HCT116 (cell line): ENCODE measurements around the gene SLC51A. TPM values are rescaled to one million over a fixed set of nuclear protein-coding genes. Genes with fewer than 3 reads are reported as not detected.

Source experiments
- ATAC-seq: fragments of 200-7000 bp; cut with Tn5 transposase; 2 replicates; pipeline ENCODE4 v1.9.1; 2020; ENCODE audit warnings: mild to moderate bottlenecking, moderate library complexity
- BruUV-seq: library from RNA; stranded (reverse); fragments of 400-500 nt; replicated peaks from 2 replicates; lab custom pipeline; 2021; lab: Mats Ljungman, UMichigan
- CTCF ChIA-PET: fragments of 300-600 bp; sonication (Branson Sonifier 250); formaldehyde crosslinking; loops from one replicate; lab custom pipeline; 2021; ENCODE audit warnings: antibody characterized with exemption; lab: Charles Lee
- POLR2A ChIA-PET: fragments of 300-600, 350-600 bp; sonication (Branson Sonifier 250); formaldehyde crosslinking; loops from one replicate; lab custom pipeline; 2021; ENCODE audit warnings: antibody characterized with exemption; lab: Charles Lee
- RAD21 ChIA-PET, 2 experiments: fragments of 300-600 bp; sonication (Branson Sonifier 250); formaldehyde crosslinking; loops; one replicate each; lab custom pipeline; 2023; ENCODE audit warnings: low total read pairs in 2 of 2; ENCODE audit not compliant: uncharacterized antibody in 2 of 2, unreplicated experiment in 2 of 2, low non-redundant PET in 1 of 2; lab: Charles Lee
- DNase-seq: peaks from one replicate; pipeline ENCODE4 v3.0.0-alpha.2; 2010; ENCODE audit warnings: low read depth, low spot score
- H2AFZ ChIP-seq: fragments of 200-600 bp; shearing (Covaris generic), sonication (generic); 2 replicates; pipeline ENCODE4 v1.6.1; 2017; ENCODE audit warnings: low read depth, mixed run types, mixed read lengths, antibody characterized with exemption, low read length; ENCODE audit not compliant: poor library complexity, severe bottlenecking
- H3K27ac ChIP-seq: 2 replicates; pipeline ENCODE4 v1.5.1; 2012; ENCODE audit warnings: low read depth, low read length
- H3K27me3 ChIP-seq: fragments of 200-600 bp; sonication (generic); 2 replicates; pipeline ENCODE4 v1.6.1; 2016; ENCODE audit warnings: mixed run types, low read length, mixed read lengths; ENCODE audit not compliant: insufficient read depth
- H3K36me3 ChIP-seq, 2 experiments: fragments of 200-500 bp in 1 of 2; fragments of 200-600 bp in 1 of 2; sonication (Bioruptor generic) in 1 of 2; sonication (generic) in 1 of 2; 2 replicates each; pipeline versions ENCODE4 v1.5.1 to v1.6.1; 2014 to 2016; ENCODE audit warnings: low read length in 2 of 2, inconsistent platforms in 1 of 2, mixed read lengths in 1 of 2, mixed run types in 1 of 2; ENCODE audit not compliant: insufficient read depth in 2 of 2, control insufficient read depth in 1 of 2
- H3K4me1 ChIP-seq, 2 experiments: fragments of 200-600 bp in 1 of 2; sonication (generic) in 1 of 2; 2 replicates each; pipeline versions ENCODE4 v1.5.1 to v1.6.1; 2012 to 2017; ENCODE audit warnings: low read length in 2 of 2, inconsistent platforms in 1 of 2, mild to moderate bottlenecking in 1 of 2, mixed read lengths in 1 of 2, mixed run types in 1 of 2, moderate library complexity in 1 of 2; ENCODE audit not compliant: insufficient read depth in 2 of 2, control insufficient read depth in 1 of 2
- H3K4me2 ChIP-seq: fragments of 200-600 bp; sonication (generic); 2 replicates; pipeline ENCODE4 v1.6.1; 2017; ENCODE audit warnings: mixed run types, low read length, mixed read lengths
- H3K4me3 ChIP-seq, 2 experiments: fragments of 200-600 bp in 1 of 2; sonication (generic) in 1 of 2; replicated peaks in 1 of 2; 2 replicates each; pipeline ENCODE4 v1.5.1; 2011 to 2016; ENCODE audit warnings: low read length in 2 of 2, control low read depth in 1 of 2, low read depth in 1 of 2, mild to moderate bottlenecking in 1 of 2, mixed read lengths in 1 of 2, mixed run types in 1 of 2
- H3K79me2 ChIP-seq: fragments of 200-600 bp; sonication (generic); 2 replicates; pipeline ENCODE4 v1.6.1; 2017; ENCODE audit warnings: mild to moderate bottlenecking, mixed run types, low read length, moderate library complexity, mixed read lengths; ENCODE audit not compliant: insufficient read depth
- H3K9ac ChIP-seq: fragments of 200-600 bp; sonication (generic); 2 replicates; pipeline ENCODE4 v1.6.1; 2016; ENCODE audit warnings: low read length, mixed read lengths
- H3K9me2 ChIP-seq: fragments of 200-600 bp; sonication (generic), shearing (Covaris generic); 2 replicates; pipeline ENCODE4 v1.6.1; 2017; ENCODE audit warnings: mixed run types, mild to moderate bottlenecking, moderate library complexity; ENCODE audit not compliant: insufficient read depth
- H3K9me3 ChIP-seq, 2 experiments: fragments of 200-500 bp in 1 of 2; fragments of 200-600 bp in 1 of 2; sonication (Bioruptor generic) in 1 of 2; sonication (generic) in 1 of 2; 2 replicates each; pipeline ENCODE4 v1.6.1; 2014 to 2017; ENCODE audit warnings: low read length in 2 of 2, mixed read lengths in 2 of 2, inconsistent platforms in 1 of 2, low read depth in 1 of 2, mild to moderate bottlenecking in 1 of 2, mixed run types in 1 of 2, moderate library complexity in 1 of 2; ENCODE audit not compliant: control insufficient read depth in 1 of 2, insufficient read depth in 1 of 2
- H4K20me1 ChIP-seq: fragments of 200-600 bp; sonication (generic), shearing (Covaris generic); 2 replicates; pipeline ENCODE4 v1.6.1; 2017; ENCODE audit warnings: mixed run types, mild to moderate bottlenecking, moderate library complexity; ENCODE audit not compliant: insufficient read depth
- ATF3 ChIP-seq: IDR thresholded peaks from 2 replicates; pipeline ENCODE4 v1.6.1; 2012
- CBX3 ChIP-seq: IDR thresholded peaks from 2 replicates; pipeline ENCODE4 v1.6.1; 2012; ENCODE audit warnings: low read depth
- ELF1 ChIP-seq: IDR thresholded peaks from 2 replicates; pipeline ENCODE4 v1.6.1; 2012; ENCODE audit warnings: low read depth, borderline replicate concordance
- JUND ChIP-seq: IDR thresholded peaks from 2 replicates; pipeline ENCODE4 v1.6.1; 2012
- MAX ChIP-seq: IDR thresholded peaks from 2 replicates; pipeline ENCODE4 v1.6.1; 2012
- REST ChIP-seq: IDR thresholded peaks from 2 replicates; pipeline ENCODE4 v1.6.1; 2012; ENCODE audit warnings: low read depth
- SP1 ChIP-seq: IDR thresholded peaks from 2 replicates; pipeline ENCODE4 v1.6.1; 2012; ENCODE audit warnings: low read depth
- YY1 ChIP-seq: IDR thresholded peaks from 2 replicates; pipeline ENCODE4 v1.6.1; 2011; ENCODE audit warnings: low read length, low read depth, moderate library complexity, mild to moderate bottlenecking; ENCODE audit not compliant: insufficient replicate concordance; ENCODE audit errors: extremely low read depth
- ZBTB33 ChIP-seq: IDR thresholded peaks from 2 replicates; pipeline ENCODE4 v1.6.1; 2011; ENCODE audit warnings: mild to moderate bottlenecking, low read length, moderate library complexity; ENCODE audit not compliant: insufficient replicate concordance; ENCODE audit errors: extremely low read depth
- intact Hi-C: fragments of 100-400 bp; cut with micrococcal nuclease; formaldehyde crosslinking; loops from 2 replicates; pipeline ENCODE4 v1.10.0; 2022
- total RNA-seq: library from RNA; stranded (reverse); gene quantifications from one replicate; pipeline ENCODE4 v1.2.1, GENCODE V29; 2021; ENCODE audit not compliant: unreplicated experiment

Gene SLC51A
- total RNA-seq, 1 experiment from 2014 or later = not detected

- RAD21 ChIA-PET = no interaction called here
- no TSS peak for BruUV-seq
- H3K79me2 ChIP-seq = no peaks in the 10 kb centered on the region
- H2AFZ ChIP-seq = no peak overlapping the region
- POLR2A ChIA-PET = no interaction called here
- no peaks in the 10 kb centered on the region for H3K27me3 ChIP-seq
- H3K27ac ChIP-seq = no peak overlapping the region
- TF ChIP-seq CBX3 (no peak), ATF3 (no peak), ELF1 (no peak), YY1 (no peak), REST (no peak), SP1 (no peak), JUND (no peak), ZBTB33 (no peak), MAX (no peak)
- TF ChIP-seq, all 23 proteins: peak for 0
- no peaks in the 10 kb centered on the region for H3K9me2 ChIP-seq
- H3K9ac ChIP-seq = no peak overlapping the region
- intact Hi-C loops = no loop called here
- no peak overlapping the region for H3K4me3 ChIP-seq
- no peaks in the 10 kb centered on the region for H4K20me1 ChIP-seq
- CTCF ChIA-PET = no interaction called here
- no peak for DNase-seq
- no peak for ATAC-seq
- no peaks in the 10 kb centered on the region for H3K9me3 ChIP-seq
- no peaks in the 10 kb centered on the region for H3K36me3 ChIP-seq
- H3K4me1 ChIP-seq = no peaks in the 10 kb centered on the region
- H3K4me2 ChIP-seq = no peak overlapping the region
Observed at GRCh38 chr3:196177567-196177966, 38.8 kb upstream of the SLC51A start.
